Choroid plexus epithelial cell (primary cell): ENCODE results near the gene SRP54.

Source experiments
- DNase-seq: peaks from one replicate; pipeline ENCODE4 v3.0.0-alpha.2; 2010; ENCODE audit warnings: low read depth
- H3K4me3 ChIP-seq: 2 replicates; pipeline ENCODE4 v1.5.1; 2011; ENCODE audit warnings: low read depth, mild to moderate bottlenecking, control low read depth, low read length, moderate library complexity
- TF ChIP-seq, protein P1 (sequence below): conservative IDR thresholded peaks from 2 replicates; pipeline ENCODE4 v1.5.1; 2011; ENCODE audit warnings: low read depth, mild to moderate bottlenecking, control low read depth, inconsistent platforms, low read length, moderate library complexity

The SRP54 gene

DNA sequence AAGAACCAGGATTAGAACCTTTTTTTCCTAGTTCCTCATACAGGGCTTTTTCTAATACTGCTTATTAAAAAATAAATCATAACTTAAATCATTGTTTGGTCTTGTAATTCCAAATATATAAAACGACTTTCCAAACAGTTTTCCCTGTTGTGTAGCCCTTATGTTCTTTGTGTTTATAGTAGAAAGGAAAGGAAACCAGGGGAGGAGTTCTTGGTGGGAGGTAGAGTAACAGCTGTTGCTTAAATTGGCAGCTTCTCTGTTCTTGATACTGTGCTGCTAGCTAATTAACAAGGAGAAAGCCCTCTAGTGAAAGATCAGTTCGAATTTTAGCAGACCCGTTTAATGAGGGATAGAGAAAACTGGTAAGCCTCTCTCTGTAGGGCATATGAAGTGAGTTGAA lies 15.0 kb downstream of the SRP54 start:
- DNase-seq, result peak; percentile 45
- no peak overlapping the region for H3K4me3 ChIP-seq
- TF ChIP-seq, protein P1, sequence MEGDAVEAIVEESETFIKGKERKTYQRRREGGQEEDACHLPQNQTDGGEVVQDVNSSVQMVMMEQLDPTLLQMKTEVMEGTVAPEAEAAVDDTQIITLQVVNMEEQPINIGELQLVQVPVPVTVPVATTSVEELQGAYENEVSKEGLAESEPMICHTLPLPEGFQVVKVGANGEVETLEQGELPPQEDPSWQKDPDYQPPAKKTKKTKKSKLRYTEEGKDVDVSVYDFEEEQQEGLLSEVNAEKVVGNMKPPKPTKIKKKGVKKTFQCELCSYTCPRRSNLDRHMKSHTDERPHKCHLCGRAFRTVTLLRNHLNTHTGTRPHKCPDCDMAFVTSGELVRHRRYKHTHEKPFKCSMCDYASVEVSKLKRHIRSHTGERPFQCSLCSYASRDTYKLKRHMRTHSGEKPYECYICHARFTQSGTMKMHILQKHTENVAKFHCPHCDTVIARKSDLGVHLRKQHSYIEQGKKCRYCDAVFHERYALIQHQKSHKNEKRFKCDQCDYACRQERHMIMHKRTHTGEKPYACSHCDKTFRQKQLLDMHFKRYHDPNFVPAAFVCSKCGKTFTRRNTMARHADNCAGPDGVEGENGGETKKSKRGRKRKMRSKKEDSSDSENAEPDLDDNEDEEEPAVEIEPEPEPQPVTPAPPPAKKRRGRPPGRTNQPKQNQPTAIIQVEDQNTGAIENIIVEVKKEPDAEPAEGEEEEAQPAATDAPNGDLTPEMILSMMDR, result no peak

DNA sequence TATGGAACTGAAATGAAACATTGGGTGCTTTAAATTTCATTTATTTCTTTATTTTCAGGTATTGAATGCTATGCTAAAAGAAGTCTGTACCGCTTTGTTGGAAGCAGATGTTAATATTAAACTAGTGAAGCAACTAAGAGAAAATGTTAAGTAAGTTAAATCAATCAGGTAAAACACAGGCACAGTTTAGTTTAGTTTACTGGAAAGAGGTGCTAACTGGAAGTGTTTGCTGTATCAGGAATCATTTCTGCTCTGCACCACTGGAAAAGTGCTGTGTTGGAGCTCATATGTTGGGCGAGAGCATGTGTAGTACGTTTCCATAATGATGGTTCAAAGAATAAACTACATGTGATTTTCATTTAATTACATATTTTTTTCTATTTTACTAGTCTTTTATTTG lies 16.7 kb downstream of the SRP54 start:
- no peak for DNase-seq
- TF ChIP-seq, protein P1, result no peak
- H3K4me3 ChIP-seq, result no peak overlapping the region

DNA sequence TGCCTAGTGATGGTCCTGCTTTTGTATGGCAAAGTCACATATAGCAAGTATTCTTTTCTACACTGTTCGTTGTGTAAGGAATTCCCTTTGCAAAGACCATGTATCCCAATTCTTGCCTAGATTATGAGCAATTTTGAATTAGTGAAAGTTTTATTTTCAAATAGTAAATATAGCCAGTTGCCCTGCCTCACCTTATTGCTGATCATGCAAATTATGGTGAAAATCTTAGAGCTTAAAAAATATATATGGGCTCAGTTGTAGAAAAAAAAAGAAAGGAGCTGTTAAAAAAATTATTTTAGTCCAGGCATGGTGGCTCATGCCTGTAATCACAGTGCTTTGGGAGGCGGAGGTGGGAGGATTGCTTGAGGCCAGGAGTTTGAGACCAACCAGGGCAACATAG lies 18.8 kb downstream of the SRP54 start:
- DNase-seq, result no peak
- TF ChIP-seq, protein P1, result no peak
- no peak overlapping the region for H3K4me3 ChIP-seq

DNA sequence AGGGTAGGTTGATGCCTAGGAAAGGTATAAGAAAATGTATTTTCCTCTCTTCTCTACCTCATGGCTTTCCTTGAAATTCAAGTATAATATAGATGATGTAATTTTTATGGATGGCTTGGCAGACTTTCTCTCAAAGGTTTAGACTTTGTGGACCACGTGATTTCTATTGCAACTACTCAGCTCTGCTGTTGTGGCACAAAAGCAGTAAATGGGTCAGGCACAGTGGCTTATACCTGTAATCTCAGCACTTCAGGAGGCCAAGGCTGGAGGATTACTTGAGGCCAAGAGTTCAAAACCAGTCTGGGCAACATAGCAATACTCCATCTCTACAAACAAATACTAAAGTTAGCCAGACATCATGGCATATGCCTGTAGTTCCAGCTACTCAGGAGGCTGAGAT lies 22.0 kb downstream of the SRP54 start:
- no peak for DNase-seq
- H3K4me3 ChIP-seq, result no peak overlapping the region
- TF ChIP-seq, protein P1, result no peak

DNA sequence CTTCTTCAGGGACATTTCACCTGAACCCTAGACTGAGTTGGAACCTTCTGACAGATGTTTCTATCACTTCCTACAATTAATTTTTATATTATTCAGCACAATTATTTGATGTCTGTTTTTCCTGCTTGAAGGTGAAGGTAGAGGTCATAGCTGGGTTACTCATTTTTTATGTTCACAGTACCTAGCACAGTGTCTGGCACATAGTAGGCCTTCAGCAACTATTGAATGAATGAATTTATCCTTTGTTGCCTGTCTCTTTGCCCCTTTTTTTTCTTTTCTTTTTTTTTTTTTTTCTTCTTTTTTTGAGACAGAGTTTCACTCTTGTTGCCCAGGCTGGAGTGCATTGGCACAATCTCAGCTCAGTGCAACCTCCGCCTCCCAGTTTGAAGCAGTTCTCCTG lies 33.8 kb downstream of the SRP54 start:
- DNase-seq, result no peak
- H3K4me3 ChIP-seq, result no peak overlapping the region
- TF ChIP-seq, protein P1, result no peak

DNA sequence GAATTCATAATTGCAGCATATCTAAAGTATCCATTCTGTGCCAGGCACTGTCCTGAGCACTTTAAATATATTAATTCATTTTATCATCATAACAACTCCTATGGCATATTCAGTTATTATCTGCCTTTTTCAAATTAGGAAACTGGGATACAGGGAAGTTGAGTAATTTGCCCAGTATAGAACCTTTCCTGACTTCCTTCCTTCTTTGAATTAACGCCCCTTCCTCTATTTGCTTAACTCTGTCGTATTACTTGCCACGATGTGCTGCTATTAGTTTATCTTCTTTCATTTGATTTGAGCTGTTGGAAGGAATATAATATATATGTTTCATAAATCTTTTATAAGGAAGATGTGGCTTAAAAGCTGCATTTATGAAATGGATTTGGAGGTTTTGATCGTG lies 37.9 kb downstream of the SRP54 start:
- no peak for DNase-seq
- H3K4me3 ChIP-seq, result no peak overlapping the region
- TF ChIP-seq, protein P1, result no peak

DNA sequence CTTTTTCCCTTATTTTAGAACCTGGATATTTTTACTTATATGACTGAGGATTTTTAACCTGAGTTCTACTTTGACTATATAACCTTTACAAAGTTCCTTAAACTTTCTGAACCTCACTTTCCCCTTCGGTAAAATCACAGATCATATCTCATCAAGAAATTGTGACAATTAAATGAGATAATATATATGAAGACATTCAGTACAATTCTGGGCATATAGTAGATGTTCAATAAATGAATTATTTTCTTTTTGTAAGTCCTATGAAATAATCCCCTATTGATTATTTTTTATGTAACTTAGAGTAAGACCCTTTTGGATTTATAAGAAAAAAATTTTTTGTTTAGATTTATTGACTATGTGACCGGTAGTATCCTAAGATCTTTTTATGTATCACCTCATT lies 45.6 kb downstream of the SRP54 start:
- TF ChIP-seq, protein P1, result no peak
- H3K4me3 ChIP-seq, result no peak overlapping the region
- DNase-seq, result no peak
